GM04504 (cell line): ENCODE data around the gene COLGALT1.
"Not testable (repeated sequence)": the region's sequence is repeated elsewhere in the genome, so short reads cannot be mapped to it uniquely, and the experiment has no call there.

Source experiments
- DNase-seq: peaks from one replicate; pipeline ENCODE4 v3.0.0-alpha.2; 2012; ENCODE audit warnings: low read depth

COLGALT1 gene

DNA sequence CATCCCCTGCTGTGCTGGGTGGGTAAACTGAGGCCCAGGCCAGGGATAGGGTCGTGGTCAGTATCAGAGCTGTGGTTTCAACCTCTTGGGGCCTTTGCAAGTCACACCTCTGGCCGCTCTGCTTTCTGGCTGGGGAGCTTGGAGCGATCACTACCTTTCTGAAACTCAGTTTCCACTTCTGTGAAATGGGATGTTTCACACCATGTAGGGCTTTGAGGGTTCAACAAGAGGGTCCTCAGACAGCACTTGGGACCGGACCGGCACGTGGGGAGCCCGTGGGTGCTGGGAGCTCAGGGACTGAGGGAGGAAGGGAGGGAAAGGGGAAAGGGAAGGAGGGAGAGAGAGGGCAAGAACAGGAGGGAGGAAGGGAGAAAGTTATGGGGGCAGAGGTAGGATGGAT is 22.9 kb upstream of the COLGALT1 start:
- no peak for DNase-seq

DNA sequence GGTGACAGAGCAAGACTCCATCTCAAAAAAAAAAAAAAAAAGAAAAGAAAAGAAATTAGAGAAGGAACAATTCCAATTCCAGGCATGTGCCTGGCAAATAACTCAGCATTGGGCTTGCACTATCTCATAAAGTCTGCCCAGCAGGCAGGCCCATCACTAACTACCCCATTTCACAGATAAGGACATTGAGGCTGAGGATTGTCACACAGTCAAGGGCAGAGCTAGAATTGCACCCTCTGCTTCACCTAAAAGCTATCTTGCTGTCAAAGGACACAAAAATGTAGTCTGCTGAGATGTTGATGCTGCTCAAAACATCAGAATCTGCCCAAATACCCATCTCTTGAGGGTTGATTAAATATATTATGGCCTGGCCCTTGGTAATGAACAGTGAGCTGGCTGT is 20.7 kb upstream of the COLGALT1 start:
- DNase-seq: no peak

DNA sequence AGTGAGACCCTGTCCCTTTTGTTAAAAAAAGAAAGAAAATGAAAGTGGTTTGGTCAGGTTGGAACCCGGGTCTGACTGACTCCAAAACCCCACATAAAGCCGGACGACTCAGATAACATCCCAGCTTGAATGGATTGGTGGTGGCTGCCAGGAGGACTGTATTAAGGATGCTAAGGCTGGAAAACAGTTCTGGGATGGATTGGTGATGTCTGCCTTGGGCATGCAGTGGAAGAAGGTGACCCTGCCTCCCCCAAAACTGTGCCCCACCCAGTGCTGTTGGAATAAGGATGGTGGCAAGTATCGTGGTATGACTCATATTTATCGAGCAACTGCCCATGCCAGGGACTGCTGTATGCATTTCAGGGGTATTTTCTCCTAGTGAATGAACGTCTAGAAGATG is 18.5 kb upstream of the COLGALT1 start:
- no peak for DNase-seq

DNA sequence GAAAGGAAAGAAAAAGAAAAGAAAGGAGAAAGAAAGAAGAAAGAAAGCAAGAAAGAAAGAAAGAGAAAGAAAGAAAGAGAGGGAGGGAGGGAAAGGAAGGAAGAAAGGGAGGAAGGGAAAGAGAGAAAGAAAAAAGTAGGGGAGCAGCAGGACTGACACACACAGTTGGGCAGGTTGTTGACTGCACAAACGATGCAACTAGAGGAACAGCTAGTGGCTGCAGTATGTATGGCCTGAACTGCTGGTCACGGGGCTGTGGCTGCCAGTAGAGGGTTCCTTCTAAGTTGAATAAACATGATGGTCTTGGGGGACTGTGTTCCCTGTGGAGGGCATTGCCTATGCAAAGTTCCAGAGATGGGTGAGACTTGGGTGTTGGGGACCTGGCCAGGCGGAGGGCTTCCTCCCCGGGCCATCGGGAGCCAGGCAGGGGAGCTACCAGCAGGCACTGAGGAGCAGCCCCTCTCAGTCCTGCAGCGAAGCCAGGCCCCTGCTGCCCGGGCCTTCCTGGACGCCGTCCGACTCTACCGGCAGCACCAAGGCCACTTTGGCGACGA is 16.7 kb upstream of the COLGALT1 start:
- no peak for DNase-seq

DNA sequence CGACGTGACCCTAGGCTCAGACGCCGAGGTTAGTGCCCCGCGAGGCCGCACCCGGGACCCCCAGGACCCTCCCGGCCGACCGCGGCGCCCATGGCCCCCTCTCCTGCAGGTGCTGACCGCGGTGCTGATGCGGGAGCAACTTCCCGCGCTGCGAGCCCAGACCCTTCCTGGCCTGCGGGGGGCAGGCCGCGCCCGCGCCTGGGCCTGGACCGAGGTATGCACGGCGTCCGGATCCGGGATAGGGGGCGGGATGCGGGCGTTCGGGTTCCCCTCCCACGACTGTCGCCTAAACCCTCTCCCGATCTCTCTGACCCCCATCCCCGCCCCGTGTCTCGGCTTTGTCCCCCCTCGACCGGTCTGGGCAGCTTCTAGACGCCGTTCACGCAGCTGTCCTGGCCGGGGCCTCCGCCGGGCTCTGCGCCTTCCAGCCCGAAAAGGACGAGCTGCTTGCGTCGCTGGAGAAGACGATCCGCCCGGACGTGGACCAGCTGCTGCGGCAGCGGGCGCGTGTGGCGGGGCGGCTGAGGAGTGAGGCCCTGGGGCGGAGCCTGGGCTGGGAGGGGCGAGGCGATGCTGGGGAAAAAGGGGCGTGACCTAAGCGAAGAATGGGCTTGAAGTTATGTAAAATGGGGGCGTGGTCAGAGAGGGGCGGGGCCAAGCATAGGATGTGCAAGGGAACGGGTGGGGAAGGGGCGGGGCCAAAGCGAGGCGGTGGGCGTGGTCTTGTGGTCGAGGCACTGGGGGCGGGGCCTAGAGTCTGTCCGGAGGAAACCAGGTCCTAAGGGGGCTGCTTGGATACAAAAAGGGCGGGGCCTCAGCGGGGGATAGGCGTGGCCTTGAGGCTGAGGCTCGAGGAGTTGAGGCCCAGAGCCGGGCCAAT is 16.0 kb upstream of the COLGALT1 start:
- DNase-seq: peak; percentile 73

DNA sequence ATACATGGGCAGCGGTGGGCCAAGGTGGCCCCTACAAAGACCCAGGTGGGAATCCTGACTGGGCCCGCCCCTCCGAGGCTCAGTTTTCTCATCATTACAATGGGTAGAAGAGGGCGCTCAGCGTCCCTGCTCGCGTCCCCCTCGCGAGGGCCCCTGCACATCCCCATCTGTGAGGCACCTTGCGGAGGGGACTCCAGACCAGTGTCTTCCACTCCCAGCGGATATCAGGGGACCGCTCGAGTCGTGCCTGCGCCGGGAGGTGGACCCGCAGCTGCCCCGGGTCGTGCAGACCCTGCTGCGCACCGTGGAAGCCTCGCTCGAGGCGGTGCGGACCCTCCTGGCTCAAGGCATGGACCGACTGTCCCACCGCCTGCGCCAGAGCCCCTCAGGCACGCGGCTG is 15.3 kb upstream of the COLGALT1 start:
- DNase-seq: no peak

DNA sequence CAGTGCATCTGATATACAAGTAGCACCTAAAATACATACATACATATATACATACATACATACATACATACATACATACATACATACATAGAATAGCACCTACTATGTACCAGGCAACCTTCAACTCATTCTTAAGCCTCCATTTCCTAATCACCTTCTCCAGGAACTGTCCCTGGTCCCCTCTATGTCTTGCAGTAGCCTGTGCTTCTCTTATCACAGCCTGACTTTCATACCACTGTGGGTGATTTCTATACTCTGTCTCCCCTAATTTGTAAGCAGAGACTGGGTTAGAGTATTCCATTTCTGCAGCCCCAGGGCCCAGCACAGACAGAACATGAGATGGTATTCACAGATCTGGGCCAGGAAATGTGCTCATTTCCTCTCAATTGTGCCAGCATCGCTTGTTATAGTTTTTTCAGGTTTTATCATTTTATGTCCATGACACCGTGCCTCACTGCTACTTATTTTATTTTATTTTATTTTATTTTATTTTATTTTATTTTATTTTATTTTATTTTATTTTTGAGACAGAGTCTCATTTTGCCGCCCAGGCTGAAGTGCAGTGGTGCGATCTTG is 14.2 kb upstream of the COLGALT1 start:
- no peak for DNase-seq

DNA sequence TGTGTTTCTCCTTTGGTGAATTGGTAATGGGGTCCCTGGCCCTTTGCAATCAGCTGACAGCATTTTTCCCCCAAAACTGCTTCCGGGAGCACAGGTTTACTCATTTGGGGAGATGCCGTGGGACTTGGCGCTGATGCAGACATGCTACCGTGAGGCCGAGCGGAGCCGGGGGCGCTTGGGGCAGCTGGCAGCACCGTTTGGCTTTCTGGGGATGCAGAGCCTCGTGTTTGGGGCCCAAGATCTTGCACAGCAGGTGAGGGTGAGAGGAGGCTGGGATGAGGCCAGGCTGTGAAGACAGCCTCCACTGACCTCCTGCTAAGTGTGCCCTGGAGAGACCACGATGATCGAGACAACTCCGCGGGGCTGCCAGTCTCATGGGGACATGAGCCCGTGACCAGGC is 13.4 kb upstream of the COLGALT1 start:
- DNase-seq: no peak

DNA sequence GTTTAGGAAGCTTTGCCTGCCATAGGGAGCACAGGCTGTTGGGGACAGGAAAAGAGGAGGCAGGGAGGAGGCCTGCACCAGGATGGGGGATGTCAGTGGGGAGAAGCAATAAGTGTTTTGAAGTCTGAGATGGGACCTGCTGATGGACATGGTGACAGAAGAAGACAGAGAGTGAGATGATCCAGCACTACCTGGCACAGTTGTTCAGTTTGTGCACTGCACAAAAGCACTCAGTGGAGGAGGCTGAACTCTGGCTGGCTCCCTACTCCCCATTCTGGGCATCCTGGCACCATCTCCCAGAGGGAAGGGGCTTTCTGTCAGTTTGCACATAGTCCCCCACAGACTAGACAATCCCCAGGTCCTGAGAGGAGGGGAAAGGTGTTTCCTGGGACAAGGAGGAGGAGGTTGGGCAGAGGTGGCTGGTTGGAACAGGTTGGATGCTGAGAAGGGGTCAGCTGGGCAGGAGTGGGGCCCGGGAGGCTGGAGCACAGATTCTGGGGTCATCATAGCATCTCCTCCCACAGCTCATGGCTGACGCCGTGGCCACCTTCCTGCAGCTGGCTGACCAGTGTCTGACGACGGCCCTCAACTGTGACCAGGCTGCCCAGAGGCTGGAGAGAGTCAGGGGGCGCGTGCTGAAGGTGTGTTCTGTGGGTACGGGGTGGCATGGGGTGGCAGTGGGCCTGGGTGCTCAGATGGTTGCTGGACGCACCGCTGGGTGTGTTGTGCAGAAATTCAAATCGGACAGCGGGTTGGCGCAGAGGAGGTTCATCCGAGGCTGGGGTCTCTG is 12.5 kb upstream of the COLGALT1 start:
- no peak for DNase-seq

DNA sequence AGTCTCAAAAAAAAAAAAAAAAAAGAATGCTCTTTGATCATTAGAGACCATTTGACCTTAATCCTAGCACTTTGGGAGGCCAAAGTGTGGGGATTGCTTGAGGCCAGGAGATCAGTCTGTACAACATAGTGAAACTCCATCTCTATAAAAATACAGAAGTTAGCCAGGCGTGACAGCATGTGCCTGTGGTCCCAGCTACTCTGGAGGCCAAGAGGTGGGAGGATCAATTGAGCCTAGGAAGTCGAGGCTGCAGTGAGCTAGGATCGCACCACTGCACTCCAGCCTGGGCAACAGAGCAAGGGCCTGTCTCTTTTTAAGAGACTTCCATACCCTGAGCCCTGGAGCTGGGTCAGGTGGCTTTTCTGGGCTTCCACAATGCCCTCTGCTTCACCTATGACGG is 11.5 kb upstream of the COLGALT1 start:
- no peak for DNase-seq

DNA sequence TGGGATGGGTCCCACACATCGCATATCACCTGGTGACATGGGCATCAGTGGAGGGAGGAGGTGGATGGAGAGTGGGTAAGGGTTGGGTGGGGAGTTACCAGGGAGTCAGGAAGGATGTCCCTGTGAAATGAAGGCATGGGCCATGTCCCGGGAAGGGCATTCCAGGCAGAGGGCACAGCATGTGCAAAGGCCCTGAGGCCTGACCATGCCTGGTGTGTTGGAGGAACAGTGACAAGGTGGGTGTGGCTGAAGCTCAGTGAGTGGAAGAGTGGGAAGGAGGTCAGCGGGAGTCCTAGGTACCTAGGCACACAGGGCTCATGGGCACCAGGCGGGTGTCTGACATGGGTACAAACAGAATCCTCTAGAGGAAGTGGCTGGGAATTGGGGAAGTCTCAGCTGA is 11.0 kb upstream of the COLGALT1 start:
- no peak for DNase-seq

DNA sequence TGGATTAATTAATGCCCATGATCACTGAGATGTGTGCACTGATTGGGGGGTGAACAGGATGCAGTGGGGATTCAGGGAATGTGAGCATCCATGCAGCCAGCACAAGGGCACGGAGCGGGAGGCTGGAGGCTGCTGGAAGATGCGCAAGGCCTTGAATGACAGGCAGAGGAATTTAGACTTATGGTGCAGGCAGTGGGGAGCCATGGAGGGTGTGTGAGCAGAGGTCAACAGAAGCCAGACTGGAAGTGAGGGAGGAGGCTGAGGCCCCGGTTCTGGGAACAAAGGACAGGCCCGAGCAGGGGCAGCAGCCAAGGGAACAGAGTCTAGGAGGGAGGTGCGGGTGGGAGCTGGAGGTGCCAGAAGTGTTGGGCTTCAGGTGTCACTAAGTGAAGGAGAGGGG is 7.3 kb upstream of the COLGALT1 start:
- DNase-seq: no peak

DNA sequence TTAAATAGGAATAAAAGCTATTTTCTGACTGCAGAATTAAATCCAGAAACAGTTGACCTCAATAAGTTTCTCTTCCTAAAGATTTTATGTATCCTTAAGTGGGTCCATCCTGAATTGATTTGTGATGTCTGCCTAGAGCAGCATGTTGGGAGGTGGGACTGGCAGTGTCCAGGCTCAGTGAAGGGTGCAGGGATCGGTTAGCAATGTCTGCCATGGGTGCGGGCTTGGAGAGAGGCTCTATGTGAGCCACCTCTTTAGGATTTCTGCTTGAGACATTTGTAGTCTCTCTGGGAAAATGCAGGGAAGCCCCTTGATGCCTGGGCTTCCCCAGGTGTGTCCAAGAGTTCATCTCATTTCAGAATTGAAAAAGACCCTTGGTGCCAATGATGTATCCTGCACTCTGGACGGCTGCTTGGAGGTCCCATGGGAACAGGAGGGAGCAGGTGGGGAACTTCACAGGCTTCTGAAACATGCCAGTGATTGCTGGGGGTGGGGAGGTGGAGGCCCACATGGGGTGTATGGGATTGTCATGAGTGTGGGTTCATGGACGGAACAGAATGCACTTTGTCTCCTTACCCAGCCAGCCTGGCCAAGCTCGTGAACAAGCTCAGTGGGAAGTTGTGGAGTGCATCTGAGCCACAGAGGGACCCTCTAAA is 6.2 kb upstream of the COLGALT1 start:
- no peak for DNase-seq

DNA sequence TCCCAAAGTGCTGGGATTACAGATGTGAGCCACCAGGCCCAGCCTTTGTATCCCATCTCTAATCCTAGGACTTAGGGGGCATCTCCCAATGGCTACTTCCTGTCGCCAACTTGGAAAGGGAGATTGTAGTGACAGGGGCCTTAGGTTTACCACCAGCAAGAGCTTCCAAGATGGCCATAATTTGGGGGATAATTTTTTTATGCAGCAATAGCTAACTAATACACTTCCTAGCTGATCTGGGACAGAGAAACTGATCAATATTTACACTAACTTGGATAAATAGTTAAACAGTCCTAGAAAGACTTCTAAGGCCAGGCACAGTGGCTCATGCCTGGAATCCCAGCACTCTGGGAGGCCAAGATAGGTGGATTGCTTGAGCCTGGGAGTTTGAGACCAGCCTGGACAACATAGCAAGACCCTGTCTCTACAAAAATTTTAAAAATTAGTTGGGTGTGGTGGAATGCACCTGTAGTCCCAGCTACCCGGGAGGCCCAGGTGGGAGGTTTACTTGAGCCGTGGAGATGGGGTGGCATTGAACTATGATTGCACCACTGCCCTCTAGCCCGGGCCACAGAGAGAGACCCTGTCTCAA is 5.3 kb upstream of the COLGALT1 start:
- no peak for DNase-seq

DNA sequence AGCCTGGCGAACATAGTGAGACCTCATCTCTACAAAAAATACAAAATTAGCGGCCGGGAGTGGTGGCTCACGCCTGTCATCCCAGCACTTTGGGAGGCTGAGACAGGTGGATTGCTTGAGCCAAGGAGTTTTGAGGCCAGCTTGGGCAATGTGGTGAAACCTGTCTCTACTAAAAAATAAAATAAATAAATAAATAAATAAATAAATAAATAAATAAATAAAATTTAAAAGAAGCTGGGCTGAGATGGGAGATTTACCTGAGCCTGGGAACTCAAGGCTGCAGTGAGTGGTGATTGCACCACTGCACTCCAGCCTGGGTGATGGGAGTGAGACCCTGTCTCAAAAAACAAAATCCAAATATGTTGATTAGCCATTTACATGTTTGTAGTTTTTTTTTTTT is 2.7 kb upstream of the COLGALT1 start:
- not testable (repeated sequence) for DNase-seq

DNA sequence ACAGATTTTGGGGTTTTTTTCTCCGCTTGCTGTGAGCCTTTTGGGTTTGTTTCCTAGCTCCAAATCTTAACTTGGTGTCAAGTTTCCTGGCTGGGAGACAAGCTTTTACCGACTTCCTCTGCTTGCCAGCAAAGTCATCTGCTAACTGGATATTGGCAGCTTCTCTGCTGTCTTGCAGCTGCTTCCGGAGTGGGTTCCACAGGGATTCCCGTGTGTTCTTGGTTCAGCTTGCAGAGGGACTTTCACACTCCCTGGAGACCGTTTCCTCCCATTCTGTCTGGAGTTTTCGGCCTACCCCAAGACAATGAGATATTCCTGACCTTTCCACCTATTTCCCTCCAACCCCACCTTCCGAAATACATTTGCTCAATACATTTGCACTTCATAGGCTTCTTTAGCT is 2.2 kb upstream of the COLGALT1 start:
- DNase-seq: peak; percentile 91

DNA sequence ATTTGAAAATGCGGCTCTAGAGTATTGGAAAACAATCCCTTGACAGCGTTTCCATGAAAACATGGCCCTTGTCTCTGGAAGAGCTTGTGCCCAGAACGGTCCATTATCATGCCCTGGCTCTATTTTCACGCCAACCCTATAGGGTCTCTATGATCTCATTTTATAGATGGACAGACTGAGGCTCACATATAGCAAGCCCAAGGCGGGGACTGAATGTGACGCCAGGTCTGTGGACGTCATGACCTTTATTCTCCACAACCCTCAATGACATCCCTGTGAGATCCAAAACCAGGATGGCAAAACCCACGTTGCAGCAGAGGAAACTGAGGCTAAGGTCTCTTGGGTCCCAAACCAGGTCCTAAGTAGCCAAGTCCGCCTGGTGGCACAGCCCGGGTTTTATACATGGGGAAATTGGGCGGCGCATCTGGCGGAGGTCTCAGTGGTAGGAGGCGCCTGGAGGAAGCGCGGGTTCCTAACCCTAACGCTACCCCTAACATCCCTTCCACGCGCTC is 425 bp upstream of the COLGALT1 start:
- DNase-seq: no peak

DNA sequence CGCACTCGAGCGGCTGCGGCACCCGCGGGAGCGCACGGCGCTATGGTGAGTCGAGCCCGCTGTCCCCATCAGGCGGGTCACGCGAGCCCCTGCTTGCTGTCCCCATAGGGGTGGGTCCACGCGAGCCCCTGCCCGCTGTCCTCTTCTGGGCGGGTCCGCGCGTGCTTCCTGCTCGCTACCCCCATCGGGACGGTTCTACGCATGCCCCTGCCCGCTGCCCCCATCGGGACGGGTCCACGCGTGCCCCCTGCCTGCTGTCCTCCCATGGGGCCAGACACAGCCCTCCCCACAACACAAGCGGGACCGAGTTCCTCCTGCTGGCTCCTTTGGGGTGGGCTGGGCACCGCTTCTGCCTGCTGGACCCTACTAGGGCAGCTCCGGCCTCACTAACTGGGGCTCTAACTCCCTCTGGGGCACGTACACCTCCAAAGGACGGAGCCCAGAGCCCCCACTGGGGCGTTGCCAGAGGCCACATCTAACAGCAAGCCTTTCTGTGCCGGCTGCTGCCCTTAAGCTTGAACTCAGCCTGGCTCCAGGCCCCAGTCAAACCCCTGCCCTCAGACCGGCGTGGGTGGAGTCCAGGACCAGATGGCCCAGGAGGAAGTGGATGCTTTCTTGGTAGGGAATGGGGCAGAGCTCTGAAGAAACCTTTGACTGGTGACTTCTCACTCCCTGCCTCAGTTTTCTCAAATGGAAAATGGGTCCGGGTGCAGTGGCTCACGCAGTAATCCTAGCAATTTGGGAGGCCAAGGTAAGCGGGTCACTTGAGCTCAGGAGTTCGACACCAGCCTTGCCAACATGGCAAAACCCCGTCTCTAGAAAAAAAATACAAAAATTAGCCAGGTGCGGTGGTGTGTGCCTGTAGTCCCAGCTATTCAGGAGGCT is 722 bp downstream of the COLGALT1 start:
- DNase-seq: no peak

DNA sequence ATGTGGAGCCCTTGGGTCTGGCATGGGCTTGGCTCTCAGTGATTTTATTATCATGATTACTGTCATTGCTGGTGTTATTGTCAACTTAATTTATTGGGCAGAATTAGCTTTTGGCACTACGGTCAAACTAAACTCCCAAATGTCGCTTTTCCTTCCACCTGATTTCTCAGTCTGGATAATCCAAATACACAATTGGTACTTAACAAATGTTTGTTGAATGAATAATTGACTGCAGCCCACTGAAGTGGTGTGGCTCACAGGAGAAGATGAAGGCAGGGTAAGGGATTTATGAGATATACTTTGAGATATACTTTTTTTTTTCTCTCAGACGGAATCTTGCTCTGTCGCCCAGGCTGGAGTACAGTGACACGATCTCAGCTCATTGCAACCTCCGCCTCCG is 1.5 kb downstream of the COLGALT1 start:
- DNase-seq: no peak

DNA sequence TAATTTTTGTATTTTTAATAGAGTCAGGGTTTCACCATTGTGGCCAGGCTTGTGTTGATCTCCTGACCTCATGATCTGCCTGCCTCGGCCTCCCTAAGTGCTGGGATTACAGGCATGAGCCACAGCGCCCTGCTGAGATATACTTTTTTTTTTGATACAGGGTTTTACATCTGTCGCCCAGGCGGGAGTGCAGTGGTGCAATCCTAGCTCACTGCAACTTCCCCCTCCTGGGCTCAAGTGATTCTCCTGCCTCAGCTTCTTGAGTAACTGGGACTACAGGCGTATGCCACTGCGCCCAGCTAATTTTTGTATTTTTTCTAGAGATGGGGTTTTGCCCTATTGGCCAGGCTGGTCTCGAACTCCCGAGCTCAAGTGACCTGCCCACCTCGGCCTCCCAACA is 2.0 kb downstream of the COLGALT1 start:
- DNase-seq: no peak

DNA sequence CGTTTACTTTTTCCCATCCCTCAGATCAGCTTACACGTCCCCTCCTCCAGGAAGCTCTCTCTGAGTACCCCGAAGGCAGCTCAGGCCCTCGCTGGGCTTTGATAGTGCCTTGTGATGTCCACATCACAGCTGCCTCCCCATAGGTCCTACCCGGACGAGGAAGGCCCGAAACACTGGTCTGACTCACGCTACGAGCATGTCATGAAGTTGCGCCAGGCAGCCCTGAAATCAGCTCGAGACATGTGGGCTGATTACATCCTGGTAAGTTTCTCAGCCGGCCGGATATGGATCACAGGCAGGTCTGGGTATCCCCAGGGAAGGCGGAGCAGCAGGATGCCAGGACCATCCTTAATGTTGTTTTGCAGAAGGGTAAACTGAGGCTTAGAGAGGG is 4.8 kb downstream of the COLGALT1 start:
- no peak for DNase-seq
